SU-DHL-6 (cell line): Measurements from ENCODE around the gene ARHGAP26.

Experiments
- H2AFZ ChIP-seq: fragments of 200-600 bp; sonication (generic); 2 replicates; pipeline ENCODE4 v1.6.1; 2014; ENCODE audit warnings: low read depth, mild to moderate bottlenecking, moderate library complexity, mixed read lengths, antibody characterized with exemption, low read length; ENCODE audit not compliant: severe bottlenecking
- H3F3A ChIP-seq: fragments of 200-600 bp; shearing (Covaris generic); 2 replicates; pipeline ENCODE4 v1.6.0; 2016; ENCODE audit warnings: antibody characterized with exemption, mild to moderate bottlenecking; ENCODE audit not compliant: insufficient read depth
- H3K27ac ChIP-seq: fragments of 200-600 bp; sonication (generic); 2 replicates; pipeline ENCODE4 v1.5.1; 2016; ENCODE audit warnings: low read depth, mild to moderate bottlenecking, low read length, moderate library complexity, mixed read lengths
- H3K27me3 ChIP-seq: fragments of 200-600 bp; sonication (generic), shearing (Covaris generic); 2 replicates; pipeline ENCODE4 v1.6.0; 2014; ENCODE audit warnings: mild to moderate bottlenecking, low read length
- H3K36me3 ChIP-seq: fragments of 200-600 bp; sonication (generic); 2 replicates; pipeline ENCODE4 v1.6.1; 2014; ENCODE audit warnings: mild to moderate bottlenecking, low read length, mixed read lengths
- H3K4me2 ChIP-seq: fragments of 300-600, 200-600 bp; shearing (Covaris generic), sonication (generic); 2 replicates; pipeline ENCODE4 v1.6.0; 2014; ENCODE audit warnings: low read length, low read depth, mild to moderate bottlenecking; ENCODE audit not compliant: poor library complexity, severe bottlenecking
- H3K4me3 ChIP-seq: fragments of 200-600 bp; sonication (generic); 2 replicates; pipeline ENCODE4 v1.5.1; 2014; ENCODE audit warnings: antibody characterized with exemption, low read length, mild to moderate bottlenecking, mixed read lengths; ENCODE audit not compliant: insufficient read depth, poor library complexity, severe bottlenecking
- H3K79me2 ChIP-seq: fragments of 200-600 bp; sonication (generic); 2 replicates; pipeline ENCODE4 v1.6.1; 2014; ENCODE audit warnings: mild to moderate bottlenecking, low read length, moderate library complexity; ENCODE audit not compliant: insufficient read depth
- H3K9ac ChIP-seq: fragments of 200-600 bp; sonication (generic); 2 replicates; pipeline ENCODE4 v1.7.0; 2014; ENCODE audit warnings: mild to moderate bottlenecking, low read length
- H3K9me2 ChIP-seq: fragments of 200-600 bp; sonication (generic); replicated peaks from 2 replicates; pipeline ENCODE4 v1.6.1; 2014; ENCODE audit warnings: low read length; ENCODE audit not compliant: insufficient read depth
- H3K9me3 ChIP-seq: fragments of 200-600 bp; sonication (generic); 2 replicates; pipeline ENCODE4 v1.6.1; 2014; ENCODE audit warnings: low read length, mixed read lengths; ENCODE audit not compliant: insufficient read depth
- H4K20me1 ChIP-seq: fragments of 200-600 bp; sonication (generic); 2 replicates; pipeline ENCODE4 v1.6.1; 2014; ENCODE audit warnings: low read depth, mild to moderate bottlenecking, antibody characterized with exemption, low read length, moderate library complexity, mixed read lengths
- CTCF ChIP-seq: fragments of 200-600 bp; sonication (generic); IDR thresholded peaks from one replicate; pipeline ENCODE4 v1.5.1; 2017; ENCODE audit warnings: antibody characterized with exemption, mild to moderate bottlenecking, low read length, moderate library complexity; ENCODE audit not compliant: insufficient read depth, poor library complexity, severe bottlenecking
- EZH2phosphoT487 ChIP-seq: fragments of 200-600 bp; sonication (generic), shearing (Covaris generic); conservative IDR thresholded peaks from 2 replicates; pipeline ENCODE4 v1.6.1; 2018; ENCODE audit warnings: mild to moderate bottlenecking, antibody characterized with exemption, low read length, moderate library complexity, mixed read lengths

ARHGAP26 gene

GRCh38 chr5:142780871-142781270 lies 10.7 kb downstream of the ARHGAP26 start:
- Histone ChIP-seq H3K27me3 (no peaks in the 10 kb centered on the region), H3K4me2 (no peak overlapping the region), H3K27ac (no peak overlapping the region), H3K9me3 (no peaks in the 10 kb centered on the region), H4K20me1 (no peaks in the 10 kb centered on the region), H3K9ac (no peak overlapping the region), H3K4me3 (no peak overlapping the region), H3K79me2 (no peaks in the 10 kb centered on the region), H3F3A (no peaks in the 10 kb centered on the region), H2AFZ (no peak overlapping the region), H3K9me2 (no peaks in the 10 kb centered on the region), H3K36me3 (no peaks in the 10 kb centered on the region)
- TF ChIP-seq EZH2phosphoT487 (no peak), CTCF (no peak)

GRCh38 chr5:142782976-142783530 lies 12.9 kb downstream of the ARHGAP26 start:
- Histone ChIP-seq H3F3A (no peaks in the 10 kb centered on the region), H2AFZ (no peak overlapping the region), H3K4me2 (no peak overlapping the region), H3K36me3 (no peaks in the 10 kb centered on the region), H3K27ac (no peak overlapping the region), H3K79me2 (no peaks in the 10 kb centered on the region), H3K27me3 (no peaks in the 10 kb centered on the region), H3K4me3 (no peak overlapping the region), H3K9me2 (no peaks in the 10 kb centered on the region), H3K9ac (no peak overlapping the region), H4K20me1 (no peaks in the 10 kb centered on the region), H3K9me3 (no peaks in the 10 kb centered on the region)
- TF ChIP-seq EZH2phosphoT487 (no peak), CTCF (no peak)

- Histone ChIP-seq H3K4me2 (no peak overlapping the region), H3K27ac (no peak overlapping the region), H3F3A (no peaks in the 10 kb centered on the region), H3K27me3 (no peaks in the 10 kb centered on the region), H3K9me3 (no peaks in the 10 kb centered on the region), H2AFZ (no peak overlapping the region), H3K4me3 (no peak overlapping the region), H3K36me3 (no peaks in the 10 kb centered on the region), H3K9me2 (no peaks in the 10 kb centered on the region), H3K79me2 (no peaks in the 10 kb centered on the region), H3K9ac (no peak overlapping the region), H4K20me1 (no peaks in the 10 kb centered on the region)
- TF ChIP-seq EZH2phosphoT487 (no peak), CTCF (no peak)
Measured at GRCh38 chr5:142783601-142784341, 13.6 kb downstream of the ARHGAP26 start.
